GM19397 (cell line): ENCODE data around the gene ACTR3.
"Not testable (repeated sequence)": the region's sequence is repeated elsewhere in the genome, so short reads cannot be mapped to it uniquely, and the experiment has no call there.

ENCODE experiments used
- ATAC-seq: cut with Tn5 transposase; IDR thresholded peaks from one replicate; pipeline ENCODE4 v1.9.1; 2021; ENCODE audit warnings: mild to moderate bottlenecking, moderate library complexity; ENCODE audit not compliant: unreplicated experiment

Gene ACTR3

DNA sequence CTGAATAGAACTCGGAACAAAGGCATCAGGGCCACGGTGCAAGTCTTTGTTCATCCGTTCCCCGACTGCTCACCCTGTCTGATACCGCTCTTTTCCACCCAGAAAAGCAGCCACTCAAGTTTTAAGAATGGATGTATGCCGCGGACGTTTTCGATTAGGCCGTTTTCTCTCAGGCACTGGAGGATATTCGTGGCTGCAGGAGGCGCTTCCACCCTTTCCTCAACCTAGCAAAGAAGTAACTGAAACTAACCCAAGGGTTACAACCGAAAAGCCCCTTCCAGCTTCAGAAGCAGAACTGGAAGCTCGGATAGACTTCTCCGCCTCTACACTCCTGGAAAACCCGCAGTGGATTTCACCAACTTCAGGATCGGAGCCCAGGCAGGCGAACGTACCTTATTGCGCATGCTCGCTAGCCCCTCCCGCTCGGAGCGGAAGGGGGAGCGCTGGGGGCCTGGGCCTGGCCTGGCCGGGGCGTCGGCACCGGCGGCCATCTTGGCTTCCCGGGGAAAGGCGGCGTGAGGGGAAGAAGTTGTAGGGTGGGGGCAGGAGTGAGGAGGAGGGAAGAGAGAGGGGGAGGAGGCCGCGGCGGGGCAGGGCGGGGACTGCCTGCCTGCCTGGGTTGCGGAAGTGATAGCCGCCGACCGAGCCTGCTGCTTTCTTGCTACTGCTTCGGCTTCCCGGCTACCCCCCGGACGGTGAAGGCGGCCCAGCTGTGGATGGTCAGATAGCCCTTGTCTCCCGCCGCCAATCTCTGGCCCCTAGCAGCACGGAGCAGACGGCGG, at the start of gene ACTR3:
ACTR3 (plus strand) TSS at position 619 of the 782 bp plus-strand sequence. CDS start 191 bp downstream, outside the sequence.
- ATAC-seq = peak; percentile 62

- ATAC-seq = no peak
These were observed 49.4 kb upstream of the ACTR3 start for GRCh38 chr2:113840518-113840917.

GRCh38 chr2:113842919-113843736, 46.8 kb upstream of the ACTR3 start:
- ATAC-seq = no peak

DNA sequence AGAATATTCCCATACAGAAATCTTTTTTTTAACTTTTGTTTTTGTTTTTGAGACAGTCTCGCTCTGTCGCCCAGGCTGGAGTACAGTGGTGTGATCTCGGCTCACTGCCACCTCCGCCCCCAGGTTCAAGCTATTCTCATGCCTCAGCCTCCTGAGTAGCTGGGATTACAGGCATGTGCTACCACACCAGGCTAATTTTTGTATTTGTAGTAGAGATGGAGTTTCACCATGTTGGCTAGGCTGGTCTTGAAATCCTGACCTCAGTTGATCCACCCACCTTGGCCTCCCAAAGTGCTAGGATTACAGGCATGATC, 46.2 kb upstream of the ACTR3 start:
- not testable (repeated sequence) for ATAC-seq

DNA sequence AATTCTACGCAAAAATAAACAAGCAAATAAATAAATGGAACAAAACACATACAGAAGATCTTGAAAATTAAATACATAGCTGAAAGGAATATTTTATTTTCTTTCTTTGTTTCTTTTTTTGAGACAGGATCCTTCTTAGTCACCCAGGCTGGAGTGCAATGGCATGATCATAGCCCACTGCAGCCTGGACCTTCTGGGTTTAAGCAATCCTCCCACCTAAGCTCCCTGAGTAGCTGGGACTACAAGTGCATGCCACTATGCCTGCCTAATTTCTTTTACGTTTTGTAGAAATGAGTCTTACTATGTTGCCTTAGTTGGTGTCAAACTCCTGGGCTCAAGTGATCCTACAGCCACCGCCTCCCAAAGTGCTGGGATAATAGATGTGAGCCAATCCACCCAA, 44.6 kb upstream of the ACTR3 start:
- ATAC-seq = no peak

- not testable (repeated sequence) for ATAC-seq
These were observed 44.1 kb upstream of the ACTR3 start for GRCh38 chr2:113845796-113846195.

DNA sequence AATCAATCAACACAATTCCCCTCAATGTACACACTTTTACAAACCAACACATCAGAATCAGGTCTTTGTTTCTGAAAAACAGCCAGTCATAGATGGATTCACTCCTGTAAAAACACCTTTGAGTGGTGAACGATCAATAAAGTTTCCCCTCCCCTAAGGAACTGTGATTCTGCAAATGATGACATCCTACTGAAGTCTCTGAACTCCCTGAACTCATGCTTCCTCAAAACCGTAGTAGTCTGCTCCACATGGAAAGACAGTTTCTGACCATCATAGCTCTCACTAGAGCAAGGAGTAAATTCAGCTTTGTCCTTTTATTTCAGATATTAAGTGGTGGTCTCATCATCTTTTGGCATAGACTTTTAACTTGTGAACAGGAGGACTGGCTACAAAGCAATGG, 43.5 kb upstream of the ACTR3 start:
- no peak for ATAC-seq

GRCh38 chr2:113847144-113847543, 42.7 kb upstream of the ACTR3 start:
- no peak for ATAC-seq

DNA sequence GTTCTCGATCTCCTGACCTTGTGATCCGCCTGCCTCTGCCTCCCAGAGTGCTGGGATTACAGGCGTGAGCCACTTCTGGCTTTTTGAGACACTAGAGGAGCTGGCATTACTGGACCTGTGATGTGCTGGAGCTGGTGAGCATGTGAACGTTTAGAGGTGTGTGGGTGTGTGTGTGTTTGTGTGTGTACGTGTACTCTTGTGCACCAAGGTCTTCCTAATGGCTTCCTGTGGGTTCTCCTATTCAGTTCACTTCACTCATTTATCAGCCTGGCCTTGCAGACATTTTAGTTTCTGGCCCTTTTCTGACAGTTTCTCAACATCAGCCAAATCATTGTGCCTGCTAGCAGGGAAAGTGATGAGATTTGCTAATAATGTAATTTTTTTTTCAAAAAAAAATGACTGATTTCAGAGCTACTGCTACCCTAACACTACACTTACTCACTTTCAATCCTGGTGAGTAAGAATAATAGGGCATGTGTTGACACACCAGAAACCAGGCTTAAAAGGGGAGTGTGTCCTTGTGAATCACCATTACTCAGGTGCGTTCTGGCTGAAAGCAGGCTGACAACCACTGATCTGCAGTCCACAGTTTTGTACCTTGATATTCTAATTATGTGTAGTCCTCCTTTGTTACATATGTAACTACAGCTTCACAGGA, 41.0 kb upstream of the ACTR3 start:
- no peak for ATAC-seq

- no peak for ATAC-seq
These were observed 39.2 kb upstream of the ACTR3 start for GRCh38 chr2:113850687-113851086.

- no peak for ATAC-seq
These were observed 38.2 kb upstream of the ACTR3 start for GRCh38 chr2:113851640-113852039.

DNA sequence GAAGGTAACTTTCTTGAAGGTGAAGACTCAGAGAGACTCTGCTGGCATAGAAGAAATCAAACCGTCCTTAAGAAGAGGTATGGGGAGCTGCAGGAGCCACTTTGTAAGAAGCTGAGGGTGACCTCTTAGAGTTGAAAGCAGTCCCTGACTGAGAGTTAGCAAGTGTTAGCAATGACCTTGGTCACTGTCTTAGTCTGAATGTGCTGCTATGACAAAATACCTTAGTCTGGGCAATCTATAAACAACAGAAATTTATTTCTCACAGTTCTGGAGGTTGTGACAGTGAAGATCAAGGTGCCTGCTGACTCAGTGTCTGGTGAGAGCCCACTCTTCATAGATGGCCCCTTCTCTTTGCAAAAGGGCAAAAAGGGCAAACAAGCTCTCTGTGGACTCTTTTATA, 35.7 kb upstream of the ACTR3 start:
- ATAC-seq = no peak

GRCh38 chr2:113854970-113855740, 34.7 kb upstream of the ACTR3 start:
- ATAC-seq = peak; percentile 50

GRCh38 chr2:113857464-113857863, 32.4 kb upstream of the ACTR3 start:
- no peak for ATAC-seq

GRCh38 chr2:113858764-113859163, 31.1 kb upstream of the ACTR3 start:
- ATAC-seq = no peak

GRCh38 chr2:113861740-113862139, 28.1 kb upstream of the ACTR3 start:
- peak; percentile 43 for ATAC-seq

DNA sequence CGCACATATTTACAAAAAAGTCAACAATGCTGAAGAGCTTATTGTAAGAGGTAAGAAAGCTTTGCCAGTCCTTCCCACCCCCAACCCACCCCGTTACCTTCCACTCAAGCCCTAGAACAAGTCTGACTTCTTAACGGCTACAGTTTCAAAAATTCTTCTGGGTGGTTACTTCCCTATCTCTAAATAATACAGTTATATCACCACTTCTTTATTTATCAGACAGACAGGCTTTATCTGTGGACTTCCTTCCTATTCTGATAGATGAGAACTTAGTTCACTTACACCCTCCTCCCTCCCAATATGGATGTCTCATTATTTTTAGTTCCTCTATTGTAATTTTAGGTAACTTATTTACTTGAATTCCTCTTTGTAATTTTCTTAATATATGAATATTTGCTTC, 26.7 kb upstream of the ACTR3 start:
- no peak for ATAC-seq

DNA sequence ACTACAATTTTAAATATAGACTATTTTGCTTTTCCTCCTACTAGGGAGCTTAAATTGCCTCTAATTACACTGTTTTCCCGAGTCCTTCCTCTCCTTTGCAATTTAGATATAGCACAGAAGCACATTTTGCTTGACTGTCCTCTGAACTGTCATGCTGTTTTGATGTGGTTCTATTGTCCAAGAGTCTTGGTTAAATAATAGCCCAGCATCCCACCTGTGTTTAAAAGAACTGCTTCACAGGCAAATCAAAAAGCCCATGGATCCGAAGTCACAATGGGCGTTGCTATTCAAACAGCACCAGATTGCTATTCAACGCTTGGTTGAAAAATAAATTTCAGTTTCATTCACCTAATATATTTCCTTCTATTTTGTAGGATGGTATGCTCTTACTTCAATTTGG, 22.3 kb upstream of the ACTR3 start:
- no peak for ATAC-seq

DNA sequence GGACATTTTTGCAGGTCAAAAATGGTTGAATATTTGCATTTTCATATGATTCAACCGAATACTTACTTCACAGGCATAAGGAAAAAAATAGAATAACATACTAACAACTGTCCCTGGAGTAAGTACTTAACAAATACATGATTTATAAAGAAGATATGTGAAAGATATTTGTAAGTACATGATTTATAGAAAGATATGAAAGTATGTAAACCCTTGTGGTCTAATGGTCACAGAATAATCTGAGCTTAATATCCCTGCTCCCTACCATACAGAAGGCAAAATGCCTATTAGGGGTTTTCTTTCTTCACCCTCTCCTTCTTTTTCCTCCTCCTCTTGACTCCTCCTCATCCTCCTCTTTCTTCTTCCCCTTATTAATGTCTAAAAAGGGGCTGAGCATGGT, 20.6 kb upstream of the ACTR3 start:
- ATAC-seq = no peak

DNA sequence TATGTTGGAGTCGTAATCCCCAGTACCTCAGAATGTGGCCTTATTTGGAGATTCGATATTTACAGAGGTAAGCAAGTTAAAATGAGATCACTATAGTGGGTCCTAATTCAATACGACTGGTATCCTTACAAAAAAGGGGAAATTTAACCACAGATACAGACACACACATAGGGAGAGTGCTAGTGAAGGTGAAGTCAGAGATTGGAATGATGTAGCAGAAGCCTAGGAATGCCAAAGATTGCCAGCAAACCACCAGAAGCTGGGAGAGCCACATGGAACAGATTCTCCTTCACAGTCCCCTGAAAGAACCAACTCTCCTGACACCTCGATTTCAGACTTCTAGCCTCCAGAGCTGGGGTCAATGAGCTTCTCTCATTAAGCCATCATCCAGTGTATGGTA, 17.7 kb upstream of the ACTR3 start:
- ATAC-seq = no peak

GRCh38 chr2:113873867-113874266, 16.0 kb upstream of the ACTR3 start:
- ATAC-seq = no peak
